ENCODE measurements around the gene TNFRSF25.
A peak's percentile ranks its signal among the peaks of the same experiment; 100 is the strongest.

TNFRSF25 gene

GRCh38 chr1:6414443-6414844, 51.5 kb downstream of the TNFRSF25 start:
- DNase-seq = peak; percentile 64 to 66

- no peak for DNase-seq
These were observed 53.1 kb downstream of the TNFRSF25 start for GRCh38 chr1:6412896-6413295.
